Keratinocyte (primary cell): Measurements from ENCODE around the gene MAIP1. TPM values are rescaled to one million over a fixed set of nuclear protein-coding genes. Genes with fewer than 3 reads are reported as not detected.

Experiments
- DNase-seq: peaks from one replicate; pipeline ENCODE4 v3.0.0-alpha.2; 2011; ENCODE audit warnings: low read depth, missing footprints, low spot score
- FAIRE-seq: peaks from 2 replicates; lab custom pipeline; 2011; peaks lifted over from hg19 to GRCh38; lab: Jason Lieb, UNC
- H2AFZ ChIP-seq: 2 replicates; pipeline ENCODE4 v1.6.0; 2012; ENCODE audit warnings: low read length, control low read depth, inconsistent platforms; ENCODE audit not compliant: control insufficient read depth
- H3K27ac ChIP-seq: 2 replicates; pipeline ENCODE4 v1.5.1; 2011; ENCODE audit warnings: low read length; ENCODE audit not compliant: control insufficient read depth, insufficient read depth
- H3K27me3 ChIP-seq: 3 replicates; pipeline ENCODE4 v1.6.0; 2011; ENCODE audit warnings: low read length; ENCODE audit not compliant: control insufficient read depth, insufficient read depth; ENCODE audit errors: extremely low read depth
- H3K36me3 ChIP-seq, 2 experiments: 2 replicates in 1 of 2; 3 replicates in 1 of 2; pipeline ENCODE4 v1.5.1; 2011; ENCODE audit warnings: low read length in 2 of 2, mild to moderate bottlenecking in 1 of 2; ENCODE audit not compliant: control insufficient read depth in 2 of 2, insufficient read depth in 2 of 2; ENCODE audit errors: extremely low read depth in 1 of 2
- H3K4me1 ChIP-seq: 3 replicates; pipeline ENCODE4 v1.5.1; 2011; ENCODE audit warnings: low read length; ENCODE audit not compliant: control insufficient read depth, insufficient read depth; ENCODE audit errors: extremely low read depth
- H3K4me2 ChIP-seq: 3 replicates; pipeline ENCODE4 v1.6.0; 2011; ENCODE audit warnings: low read depth, low read length; ENCODE audit not compliant: control insufficient read depth, insufficient read depth; ENCODE audit errors: extremely low read depth
- H3K4me3 ChIP-seq, 3 experiments: fragments of 200-600 bp in 1 of 3; sonication (generic) in 1 of 3; 2 replicates in 2 of 3; 3 replicates in 1 of 3; pipeline ENCODE4 v1.5.1; 2011 to 2016; ENCODE audit warnings: low read length in 3 of 3, mild to moderate bottlenecking in 3 of 3, control low read depth in 2 of 3, inconsistent platforms in 1 of 3, low read depth in 1 of 3, mixed read lengths in 1 of 3, mixed run types in 1 of 3, moderate library complexity in 1 of 3; ENCODE audit not compliant: control insufficient read depth in 2 of 3, insufficient read depth in 2 of 3; ENCODE audit errors: extremely low read depth in 1 of 3
- H3K79me2 ChIP-seq: 2 replicates; pipeline ENCODE4 v1.6.0; 2012; ENCODE audit warnings: low read length; ENCODE audit not compliant: control insufficient read depth, insufficient read depth
- H3K9ac ChIP-seq: 3 replicates; pipeline ENCODE4 v1.6.0; 2011; ENCODE audit warnings: low read length; ENCODE audit not compliant: control insufficient read depth, insufficient read depth; ENCODE audit errors: extremely low read depth
- H3K9me1 ChIP-seq: 3 replicates; pipeline ENCODE4 v1.6.0; 2011; ENCODE audit warnings: low read length; ENCODE audit not compliant: control insufficient read depth, insufficient read depth; ENCODE audit errors: extremely low read depth
- H3K9me3 ChIP-seq: 2 replicates; pipeline ENCODE4 v1.5.1; 2012; ENCODE audit warnings: low read depth, low read length; ENCODE audit not compliant: control insufficient read depth
- H4K20me1 ChIP-seq: 3 replicates; pipeline ENCODE4 v1.6.0; 2011; ENCODE audit warnings: low read length; ENCODE audit not compliant: control insufficient read depth, insufficient read depth; ENCODE audit errors: extremely low read depth
- EZH2 ChIP-seq: IDR thresholded peaks from one replicate; pipeline ENCODE4 v1.6.1; 2012; ENCODE audit warnings: inconsistent platforms, mild to moderate bottlenecking, low read length, moderate library complexity
- dilution Hi-C: fragments of 300-500 bp; cut with MboI; formaldehyde crosslinking; loops from one replicate; pipeline ENCODE4 v1.7.0; 2020; ENCODE audit warnings: low sequenced_read_pairs; ENCODE audit not compliant: extremely low pct_ligation_motif_present
- polyA plus RNA-seq, 5 experiments: library from polyadenylated mRNA; depleted of rRNA in 3 of 5; stranded (reverse) in 3 of 5; stranded (forward) in 1 of 5; unstranded in 1 of 5; fragments of >200 nt; gene quantifications; 1 replicate in 1 of 5; 2 replicates in 3 of 5; 3 replicates in 1 of 5; pipeline versions ENCODE4 v1.2.1 to v1.2.3, GENCODE V29; 2011 to 2012; ENCODE audit warnings: missing spikeins in 2 of 5, low read depth in 1 of 5, low replicate concordance in 1 of 5
- TF ChIP-seq, protein P1 (sequence below), 3 experiments: IDR thresholded peaks in 1 of 3; conservative IDR thresholded peaks in 1 of 3; optimal IDR thresholded peaks in 1 of 3; 2 replicates in 2 of 3; 3 replicates in 1 of 3; pipeline versions ENCODE3 to v1.5.1; 2011; ENCODE audit warnings: low read length in 3 of 3, mild to moderate bottlenecking in 3 of 3, moderate library complexity in 2 of 3, control low read depth in 1 of 3, inconsistent platforms in 1 of 3; ENCODE audit not compliant: insufficient read depth in 2 of 3; ENCODE audit errors: extremely low read depth in 1 of 3

The MAIP1 gene
- polyA plus RNA-seq, 1 donor (not counting 4 experiments of a cell fraction or from before 2014, with no cell fraction given): 17.4 TPM

DNA sequence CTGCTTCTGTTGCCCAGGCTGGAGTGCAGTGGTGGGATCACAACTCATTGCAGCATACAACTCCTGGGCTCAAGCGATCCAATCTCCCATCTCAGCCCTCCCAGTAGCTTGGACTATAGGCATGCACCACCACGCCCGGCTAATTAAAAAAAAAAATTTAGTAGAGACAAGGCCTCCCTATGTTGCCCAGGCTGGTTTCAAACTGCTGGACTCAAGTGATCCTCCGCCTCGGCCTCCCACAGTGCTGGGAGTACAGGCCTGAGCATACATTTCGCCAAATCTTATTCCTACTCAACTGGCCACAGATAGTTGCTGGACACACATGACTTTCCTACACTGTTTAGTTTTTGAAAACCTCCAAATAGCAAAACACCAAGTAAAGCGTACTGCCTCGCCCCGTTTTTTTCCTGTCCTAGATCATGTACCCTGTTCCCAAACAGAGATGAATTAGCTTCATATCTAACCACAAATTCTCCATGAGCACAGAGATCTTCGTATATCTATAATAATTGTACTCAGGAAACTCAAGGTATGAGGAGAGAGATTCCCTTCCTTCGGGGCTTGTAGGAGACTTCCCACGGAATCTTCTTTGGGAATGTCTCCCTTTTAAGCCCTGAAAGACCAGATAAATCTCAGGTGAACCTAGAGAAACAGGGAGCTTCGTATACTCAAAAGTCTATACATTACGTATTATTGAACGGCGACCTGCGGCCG lies 44.9 kb upstream of the MAIP1 start:
- dilution Hi-C loops: no loop called here
- Histone ChIP-seq H3K4me3 (peak overlapping the region; percentile 2 to 98 (median 92)), H3K27ac (peak overlapping the region; percentile 65), H3K4me1 (peaks cover 15% of the 10 kb centered on the region), H3K9ac (peak overlapping the region; percentile 39), H3K9me3 (no peaks in the 10 kb centered on the region), H3K4me2 (peak overlapping the region; percentile 77), H4K20me1 (no peaks in the 10 kb centered on the region), H2AFZ (peak overlapping the region; percentile 65), H3K9me1 (no peaks in the 10 kb centered on the region), H3K79me2 (peaks cover 35% of the 10 kb centered on the region), H3K36me3 (no peaks in the 10 kb centered on the region), H3K27me3 (no peaks in the 10 kb centered on the region)
- no peak for DNase-seq
- no peak for FAIRE-seq
- TF ChIP-seq EZH2: no peak
- TF ChIP-seq, protein P1, sequence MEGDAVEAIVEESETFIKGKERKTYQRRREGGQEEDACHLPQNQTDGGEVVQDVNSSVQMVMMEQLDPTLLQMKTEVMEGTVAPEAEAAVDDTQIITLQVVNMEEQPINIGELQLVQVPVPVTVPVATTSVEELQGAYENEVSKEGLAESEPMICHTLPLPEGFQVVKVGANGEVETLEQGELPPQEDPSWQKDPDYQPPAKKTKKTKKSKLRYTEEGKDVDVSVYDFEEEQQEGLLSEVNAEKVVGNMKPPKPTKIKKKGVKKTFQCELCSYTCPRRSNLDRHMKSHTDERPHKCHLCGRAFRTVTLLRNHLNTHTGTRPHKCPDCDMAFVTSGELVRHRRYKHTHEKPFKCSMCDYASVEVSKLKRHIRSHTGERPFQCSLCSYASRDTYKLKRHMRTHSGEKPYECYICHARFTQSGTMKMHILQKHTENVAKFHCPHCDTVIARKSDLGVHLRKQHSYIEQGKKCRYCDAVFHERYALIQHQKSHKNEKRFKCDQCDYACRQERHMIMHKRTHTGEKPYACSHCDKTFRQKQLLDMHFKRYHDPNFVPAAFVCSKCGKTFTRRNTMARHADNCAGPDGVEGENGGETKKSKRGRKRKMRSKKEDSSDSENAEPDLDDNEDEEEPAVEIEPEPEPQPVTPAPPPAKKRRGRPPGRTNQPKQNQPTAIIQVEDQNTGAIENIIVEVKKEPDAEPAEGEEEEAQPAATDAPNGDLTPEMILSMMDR (optimal IDR thresholded peaks at IDR 0.05 in 1 of 3, IDR thresholded peaks at IDR 0.05 in 1 of 3, conservative IDR thresholded peaks at IDR 0.05 in 1 of 3; ENCODE audit: extremely low read depth in 1 of 3, insufficient read depth in 2 of 3, low read length in 3 of 3): no peak

DNA sequence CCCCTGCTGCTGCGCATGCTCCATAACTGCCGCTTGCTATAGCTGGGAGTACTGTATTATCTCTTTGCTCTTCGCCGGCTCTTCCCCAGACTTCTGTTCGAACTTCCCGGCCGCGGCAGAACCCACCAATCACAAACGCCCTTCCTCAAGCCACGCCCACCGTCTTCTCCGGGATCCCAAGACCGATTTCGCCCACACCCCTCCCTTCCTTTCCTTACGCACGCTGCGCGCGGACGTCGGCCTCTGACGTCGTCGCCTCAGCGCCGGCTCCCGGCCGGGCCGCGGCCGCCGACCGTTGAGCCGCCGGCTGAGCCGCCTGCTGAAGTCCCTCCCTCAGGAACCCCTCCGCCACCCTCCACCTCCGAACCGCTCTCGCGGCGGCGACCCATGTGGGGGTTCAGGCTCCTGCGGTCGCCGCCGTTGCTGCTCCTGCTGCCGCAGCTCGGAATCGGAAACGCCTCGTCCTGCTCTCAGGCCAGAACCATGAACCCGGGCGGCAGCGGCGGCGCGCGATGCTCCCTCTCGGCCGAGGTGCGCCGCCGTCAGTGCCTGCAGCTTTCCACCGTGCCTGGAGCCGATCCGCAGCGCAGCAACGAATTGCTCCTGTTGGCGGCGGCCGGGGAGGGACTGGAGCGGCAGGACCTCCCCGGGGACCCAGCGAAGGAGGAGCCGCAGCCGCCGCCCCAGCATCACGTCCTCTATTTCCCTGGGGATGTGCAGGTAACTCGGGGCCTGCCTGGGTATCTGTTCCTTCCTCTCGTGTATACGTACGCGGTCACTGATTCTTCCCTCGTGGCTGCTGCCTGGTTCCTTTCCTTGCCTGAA lies 44.1 kb upstream of the MAIP1 start, which contains the start of gene C2orf69:
Gene C2orf69, plus strand, starts transcription at position 242 of the 825 bp plus-strand sequence. Its CDS starts 146 bp downstream, at position 388.
- H3K4me1 ChIP-seq: peaks cover 15% of the 10 kb centered on the region
- H2AFZ ChIP-seq: peak within 1 kb of the TSS; percentile 70
- no peaks in the 10 kb centered on the region for H3K9me1 ChIP-seq
- no peaks in the 10 kb centered on the region for H3K27me3 ChIP-seq
- peak within 1 kb of the TSS; percentile 89 for H3K4me2 ChIP-seq
- FAIRE-seq (peak; percentile 86), DNase-seq (peak; percentile 87)
- no peaks in the 10 kb centered on the region for H3K9me3 ChIP-seq
- H3K27ac ChIP-seq: peak within 1 kb of the TSS; percentile 73
- peak within 1 kb of the TSS; percentile 90 for H3K9ac ChIP-seq
- no peaks in the 10 kb centered on the region for H3K36me3 ChIP-seq
- H3K4me3 ChIP-seq: peak within 1 kb of the TSS; percentile 92 to 100 (median 98)
- H4K20me1 ChIP-seq: no peaks in the 10 kb centered on the region
- dilution Hi-C loops: no loop called here
- TF ChIP-seq, protein P1 (optimal IDR thresholded peaks at IDR 0.05 in 1 of 3, IDR thresholded peaks at IDR 0.05 in 1 of 3, conservative IDR thresholded peaks at IDR 0.05 in 1 of 3; ENCODE audit: extremely low read depth in 1 of 3, insufficient read depth in 2 of 3, low read length in 3 of 3): no peak
- no peak for TF ChIP-seq EZH2
- H3K79me2 ChIP-seq: peaks cover 42% of the 10 kb centered on the region
